HG03135 (cell line): ENCODE data around the gene MTMR1.

Experiments
- ATAC-seq: cut with Tn5 transposase; IDR thresholded peaks from one replicate; pipeline ENCODE4 v1.9.1; 2021; ENCODE audit warnings: mild to moderate bottlenecking, moderate library complexity; ENCODE audit not compliant: unreplicated experiment

MTMR1 gene

DNA sequence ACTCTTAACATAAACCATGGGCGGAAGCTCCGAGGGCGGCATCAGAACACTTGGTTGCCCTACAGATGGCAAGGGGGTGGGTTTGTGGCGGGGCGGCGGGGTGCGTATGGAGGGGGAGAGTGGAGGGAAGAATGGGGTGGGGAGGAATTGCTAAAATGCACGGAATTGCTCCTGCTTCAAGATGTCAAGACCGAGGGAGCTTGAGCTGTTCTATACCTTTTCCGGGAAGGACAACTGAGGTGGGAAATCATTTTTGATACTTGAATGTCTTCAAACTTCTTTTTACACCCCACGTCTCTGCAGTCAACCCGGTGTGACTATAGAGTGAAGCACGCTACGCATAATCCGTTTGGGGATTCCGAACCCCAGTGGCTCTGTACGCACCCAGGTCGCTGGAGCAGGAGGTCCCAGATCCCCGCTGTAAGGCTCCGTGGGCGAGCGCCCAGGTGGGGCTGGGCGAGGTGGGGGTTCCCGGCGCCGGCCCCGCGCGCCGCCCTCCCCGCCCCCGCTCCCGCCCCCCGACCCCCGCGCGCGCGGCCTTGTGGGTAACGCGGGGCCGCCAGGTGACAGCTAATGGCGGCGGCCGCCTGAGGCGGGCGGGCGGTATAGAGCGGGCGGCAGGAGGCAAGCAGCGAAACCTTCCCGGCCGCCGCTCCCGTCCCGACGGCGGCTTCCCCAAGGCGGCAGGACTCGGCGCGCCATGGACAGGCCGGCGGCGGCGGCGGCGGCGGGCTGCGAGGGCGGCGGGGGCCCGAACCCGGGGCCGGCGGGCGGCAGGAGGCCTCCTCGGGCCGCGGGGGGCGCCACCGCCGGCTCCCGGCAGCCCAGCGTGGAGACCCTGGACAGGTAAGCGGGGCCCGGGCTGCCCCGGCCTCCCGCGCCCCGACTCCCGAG, at the start of gene MTMR1:
Gene MTMR1, plus strand, starts transcription at position 566 of the 894 bp plus-strand sequence. Its CDS starts 135 bp downstream, at position 701.
- ATAC-seq: peak; percentile 47

DNA sequence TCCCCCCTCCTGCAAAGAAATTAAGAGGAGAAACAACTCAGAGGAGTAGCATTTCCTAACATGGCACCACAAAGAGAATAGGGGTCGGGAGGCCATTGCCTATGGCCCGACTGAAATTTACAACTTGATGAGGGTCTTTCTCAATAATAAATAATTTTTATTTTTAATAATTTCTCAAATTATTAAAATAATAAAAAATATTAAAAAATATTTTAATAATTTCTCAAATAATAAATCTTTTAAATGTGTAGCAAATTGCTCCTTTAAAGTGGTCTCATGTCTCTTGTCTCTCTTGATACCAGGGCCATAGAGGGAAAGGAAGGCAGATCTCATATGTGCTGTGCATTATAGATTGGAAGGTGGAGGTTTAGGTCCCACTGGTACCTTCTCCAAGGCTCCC, 49.2 kb upstream of the MTMR1 start:
- no peak for ATAC-seq

DNA sequence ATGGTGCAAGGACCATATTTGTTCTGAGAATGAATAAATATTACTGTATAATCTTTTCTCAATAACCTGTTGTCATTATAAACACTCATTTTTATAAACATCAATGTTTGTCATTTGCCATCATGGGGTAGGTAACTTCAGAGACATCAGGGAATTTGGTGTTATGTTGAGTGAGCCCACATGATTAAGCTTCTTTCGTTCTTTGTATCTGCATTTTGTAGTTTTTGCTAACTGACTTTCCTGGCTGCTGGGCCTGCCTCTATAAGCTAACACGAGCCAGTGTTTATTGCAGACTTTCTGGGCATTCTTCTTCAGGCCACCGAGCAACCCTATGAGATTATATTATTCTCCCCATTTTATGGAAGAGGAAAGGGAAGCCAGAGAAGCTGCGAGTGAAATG, 48.8 kb upstream of the MTMR1 start:
- ATAC-seq: no peak

DNA sequence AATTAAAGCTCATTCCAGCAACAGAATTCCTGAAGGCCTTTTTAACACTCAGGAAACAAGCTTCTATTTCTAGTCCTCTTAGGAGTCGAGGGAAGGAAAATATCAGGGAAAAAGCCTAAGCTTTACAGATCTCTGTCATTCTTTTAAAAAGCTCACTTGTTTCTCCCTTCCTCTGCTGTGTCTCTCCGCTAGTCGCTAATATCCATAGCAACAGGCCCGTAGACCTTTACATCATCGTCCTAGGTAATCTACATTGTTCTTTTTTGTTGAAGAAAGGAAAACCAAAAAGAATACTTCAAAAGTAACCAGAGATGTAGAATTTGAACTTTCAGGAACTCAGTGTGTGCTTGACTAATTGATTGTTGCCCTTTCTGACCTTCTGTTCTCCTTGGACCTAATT, 45.9 kb upstream of the MTMR1 start:
- no peak for ATAC-seq

DNA sequence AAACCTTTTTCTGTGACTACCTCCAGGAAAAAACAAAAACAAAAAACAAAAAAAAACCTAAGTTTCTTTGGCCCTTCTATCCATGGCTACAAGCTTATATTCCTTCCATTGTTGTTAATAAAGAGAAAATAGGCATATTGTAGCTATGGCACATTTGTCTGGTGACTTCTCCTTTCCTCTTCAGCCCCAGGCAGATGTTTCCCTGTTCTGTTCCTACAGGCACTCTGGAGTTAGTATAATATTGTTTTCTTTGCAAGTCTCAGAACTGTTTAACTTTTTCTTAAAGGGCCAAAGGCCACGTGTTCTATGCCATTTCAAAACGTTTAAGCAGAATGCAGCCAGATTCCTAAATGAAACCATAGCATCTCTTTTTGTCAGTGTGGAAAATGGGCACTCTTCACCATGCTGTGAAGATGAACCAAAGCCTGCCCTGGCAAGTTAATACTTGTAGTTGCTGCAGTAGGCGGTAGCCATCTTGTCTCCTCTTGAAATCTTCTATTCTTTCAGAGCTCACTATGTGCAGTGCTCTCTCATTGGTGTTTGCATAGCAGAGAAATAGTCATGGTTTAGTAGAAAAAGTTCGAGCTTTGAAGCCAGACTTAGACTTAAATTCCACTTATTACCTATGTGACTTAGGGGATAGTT, 44.8 kb upstream of the MTMR1 start:
- ATAC-seq: no peak

DNA sequence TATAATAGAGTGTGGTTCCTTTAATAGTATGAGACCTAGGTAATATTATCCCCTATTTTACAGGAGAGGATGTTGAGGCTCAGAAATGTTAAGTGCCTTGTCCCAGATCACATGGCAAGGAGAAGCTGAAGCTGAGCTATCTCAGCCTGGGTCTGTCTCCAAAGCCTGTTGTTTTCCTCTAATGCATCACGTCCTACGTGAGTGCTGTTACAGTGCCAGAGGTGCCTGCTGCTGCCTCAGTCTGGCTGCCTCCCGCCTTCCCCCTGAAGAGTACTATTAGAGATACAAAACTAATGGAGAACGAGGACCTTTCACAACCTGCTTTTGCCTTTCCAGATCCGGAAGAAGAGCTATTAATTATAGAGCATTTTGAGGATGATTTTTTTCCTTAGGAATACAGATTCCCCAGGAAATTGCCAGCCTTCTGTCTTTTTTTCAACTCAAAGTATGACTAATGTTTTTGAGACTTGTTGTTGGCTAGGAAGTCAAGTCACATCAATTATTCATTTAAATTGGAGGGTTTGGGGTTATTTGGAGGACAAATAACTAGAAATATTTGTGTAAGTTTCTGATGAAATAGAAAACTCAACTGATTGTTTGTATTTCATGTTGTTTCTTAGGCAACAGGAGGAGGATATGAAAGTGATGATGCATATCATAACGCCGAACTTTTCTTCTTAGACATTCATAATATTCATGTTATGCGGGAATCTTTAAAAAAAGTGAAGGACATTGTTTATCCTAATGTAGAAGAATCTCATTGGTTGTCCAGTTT, 43.9 kb upstream of the MTMR1 start:
- ATAC-seq: no peak

DNA sequence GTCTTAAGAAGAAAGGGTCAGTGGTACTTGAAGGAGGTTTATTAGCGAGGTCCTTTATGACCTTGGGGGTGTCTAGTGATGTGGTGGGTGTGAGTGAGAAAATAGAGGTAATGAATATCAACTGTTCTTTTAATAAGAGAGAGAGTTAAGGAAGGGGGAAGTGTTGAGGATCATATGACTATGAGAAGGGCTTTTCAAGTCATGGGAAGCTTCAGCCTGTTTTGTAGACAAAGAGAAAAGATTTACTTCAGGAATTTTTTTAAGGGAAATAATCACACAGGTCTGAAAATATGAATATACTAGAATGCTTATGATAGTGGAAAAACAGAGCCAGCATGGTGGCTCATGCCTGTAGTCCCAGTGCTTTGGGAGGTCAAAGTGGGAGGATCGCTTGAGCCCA, 41.3 kb upstream of the MTMR1 start:
- no peak for ATAC-seq

DNA sequence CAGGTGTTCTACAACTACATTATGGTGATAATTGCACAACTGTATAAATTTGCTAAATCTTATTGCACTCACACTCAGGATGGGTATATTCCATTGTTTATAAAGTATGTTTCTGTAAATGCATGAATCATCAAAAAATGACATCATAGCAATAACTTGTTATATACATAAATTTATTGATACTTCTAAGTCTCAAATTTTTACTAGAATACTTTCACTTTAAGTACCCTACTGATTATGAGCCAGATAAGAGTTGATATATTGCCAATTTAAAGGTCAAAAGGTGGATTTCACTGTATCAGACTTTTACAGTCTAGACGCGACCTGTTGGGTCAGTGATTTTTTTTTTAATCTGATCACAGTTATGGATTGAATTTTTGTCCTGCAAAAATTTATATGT, 37.4 kb upstream of the MTMR1 start:
- ATAC-seq: no peak

DNA sequence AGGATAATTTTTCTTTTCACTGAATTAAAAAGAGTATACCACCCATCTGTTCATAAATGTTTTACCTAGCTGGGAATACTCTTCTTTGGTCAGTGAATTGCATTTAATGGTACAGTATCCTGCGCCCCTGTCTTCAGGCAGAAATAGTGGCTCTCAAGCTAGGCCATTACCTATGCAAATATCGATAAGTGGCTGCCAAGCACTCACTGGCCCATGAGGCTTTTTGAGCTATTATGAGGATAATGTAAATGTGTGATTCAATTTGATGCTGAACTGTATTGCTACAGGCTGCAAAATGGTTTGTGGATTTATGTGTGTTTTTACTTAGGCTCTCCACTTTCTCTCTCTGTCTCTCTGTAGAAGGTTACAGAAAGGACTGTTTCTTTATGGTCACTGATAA, 30.1 kb upstream of the MTMR1 start:
- ATAC-seq: no peak

DNA sequence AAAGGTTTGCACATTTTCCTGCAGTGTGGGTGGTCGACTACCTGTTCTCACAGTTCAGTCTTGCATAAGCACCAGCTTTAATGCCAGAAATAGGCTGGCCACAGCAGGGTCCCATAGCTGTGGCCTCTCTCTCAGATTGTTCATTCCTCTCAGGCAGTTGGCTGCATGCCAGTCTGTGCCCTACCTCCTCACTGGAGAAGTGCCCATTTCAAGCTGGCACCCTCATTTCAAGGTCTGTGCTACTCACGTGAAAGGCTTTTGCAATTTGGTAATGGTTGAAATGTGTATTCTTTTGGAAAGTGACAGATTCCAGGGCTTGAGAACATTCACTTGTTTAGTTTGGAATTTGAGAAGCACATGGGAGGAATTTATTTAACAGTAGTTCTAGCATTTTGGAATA, 28.9 kb upstream of the MTMR1 start:
- ATAC-seq: no peak

DNA sequence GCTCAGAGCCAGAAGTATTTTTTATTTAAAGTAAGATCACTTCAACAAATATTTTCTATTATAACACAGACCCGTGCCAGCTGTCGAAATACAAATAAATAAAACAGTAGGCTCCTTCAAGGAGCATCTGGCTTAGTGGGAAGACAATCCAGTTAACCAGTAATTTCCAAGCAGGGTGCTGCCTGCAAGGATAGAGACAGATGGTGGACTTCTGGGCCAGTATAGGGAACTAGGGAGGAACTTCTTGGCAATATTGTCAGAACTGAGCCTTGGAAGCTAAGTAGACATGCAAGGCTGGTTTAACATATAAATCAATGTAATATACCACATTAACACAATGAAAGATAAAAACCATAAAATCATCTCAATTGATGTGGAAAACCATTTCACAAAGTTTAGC, 17.0 kb upstream of the MTMR1 start:
- no peak for ATAC-seq

DNA sequence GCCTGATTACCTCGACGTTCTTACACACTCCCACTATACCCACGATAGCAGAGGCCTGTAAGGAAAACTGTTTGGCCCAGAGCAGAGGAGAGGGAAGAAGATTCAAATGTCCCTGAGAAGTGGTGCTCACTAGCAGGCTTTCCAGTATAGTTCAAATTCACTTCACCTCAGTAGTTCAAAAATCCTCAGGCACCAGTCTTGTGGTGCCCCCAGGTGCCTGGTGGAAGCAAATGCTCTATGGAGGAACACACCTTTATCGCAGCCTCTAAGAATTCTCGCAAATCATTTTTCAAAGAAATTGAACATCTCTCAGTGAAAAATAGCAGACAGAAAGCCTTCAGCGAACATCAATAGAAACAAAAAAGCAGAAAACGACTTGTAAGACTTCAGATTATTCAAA, 12.2 kb upstream of the MTMR1 start:
- ATAC-seq: no peak

DNA sequence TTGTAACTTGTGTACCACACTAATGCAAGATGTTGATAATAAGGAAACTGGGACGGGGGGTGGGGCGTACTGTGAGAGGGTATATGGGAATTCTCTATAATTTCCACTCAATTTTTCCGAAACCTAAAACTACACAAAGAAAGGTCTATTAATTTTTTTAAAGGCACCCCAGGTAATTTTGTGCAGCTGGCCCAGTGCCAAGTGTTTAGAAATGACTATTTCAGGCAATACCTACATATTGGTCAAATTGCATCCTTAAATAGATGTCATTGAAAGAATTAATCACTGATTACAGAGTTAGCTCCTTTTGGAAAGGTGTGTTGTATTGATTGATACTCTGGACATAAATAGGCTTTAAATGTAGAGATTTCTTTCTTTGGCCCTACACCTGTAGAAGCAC, 10.1 kb upstream of the MTMR1 start:
- no peak for ATAC-seq

DNA sequence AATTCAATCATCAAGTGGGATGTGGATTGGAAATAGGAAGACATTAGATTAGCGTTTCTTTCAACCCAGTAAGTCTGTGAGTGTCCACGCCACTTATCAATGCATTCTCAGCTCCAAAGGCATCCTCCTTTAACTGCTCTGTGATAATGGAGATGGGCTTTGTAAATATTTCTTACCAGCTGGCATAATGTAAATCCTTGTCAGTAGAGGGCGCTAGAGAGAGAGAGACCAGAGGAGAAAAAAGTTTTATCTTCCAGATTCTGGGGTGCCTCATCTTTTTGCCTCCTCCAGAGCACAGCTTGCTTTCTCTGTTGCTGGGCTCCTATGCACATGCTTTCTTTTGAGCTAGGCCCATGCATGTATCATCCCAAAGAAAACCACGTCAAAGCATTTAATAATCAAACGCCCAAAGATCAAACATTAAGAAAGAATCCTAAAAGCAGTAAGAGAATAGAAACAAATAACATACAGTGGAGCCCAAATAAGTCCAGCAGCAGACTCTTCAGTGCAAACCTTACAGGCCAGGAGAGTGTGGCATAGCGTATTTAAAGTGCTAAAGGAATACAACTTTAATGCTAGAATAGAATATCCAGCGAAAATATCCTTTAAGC, 9.6 kb upstream of the MTMR1 start:
- ATAC-seq: no peak

DNA sequence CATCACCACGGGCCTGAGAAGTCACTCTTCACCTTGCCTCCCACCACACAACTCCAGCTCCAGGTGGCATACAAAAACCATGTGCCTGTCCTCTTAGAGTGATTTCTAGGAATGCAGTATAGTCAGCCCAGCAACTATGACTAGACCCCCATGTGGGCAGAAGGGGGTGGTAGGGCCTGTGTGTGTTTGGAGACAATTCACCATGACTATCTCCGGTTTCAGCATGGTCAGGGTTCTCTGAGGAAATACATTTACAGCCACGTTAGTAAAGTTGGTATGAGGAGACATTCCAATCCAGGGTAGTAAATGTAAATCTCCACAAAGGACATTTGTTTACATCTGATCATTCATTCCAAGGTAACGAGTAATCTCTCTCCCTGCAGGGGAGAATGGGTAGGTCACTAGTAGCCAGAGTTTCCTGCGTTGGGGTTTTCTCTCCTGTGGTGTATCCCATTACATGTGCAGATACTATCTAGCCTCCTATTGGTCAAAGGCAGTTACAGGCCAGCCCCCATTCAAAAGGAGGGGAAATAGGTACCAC, 4.2 kb upstream of the MTMR1 start:
- no peak for ATAC-seq

DNA sequence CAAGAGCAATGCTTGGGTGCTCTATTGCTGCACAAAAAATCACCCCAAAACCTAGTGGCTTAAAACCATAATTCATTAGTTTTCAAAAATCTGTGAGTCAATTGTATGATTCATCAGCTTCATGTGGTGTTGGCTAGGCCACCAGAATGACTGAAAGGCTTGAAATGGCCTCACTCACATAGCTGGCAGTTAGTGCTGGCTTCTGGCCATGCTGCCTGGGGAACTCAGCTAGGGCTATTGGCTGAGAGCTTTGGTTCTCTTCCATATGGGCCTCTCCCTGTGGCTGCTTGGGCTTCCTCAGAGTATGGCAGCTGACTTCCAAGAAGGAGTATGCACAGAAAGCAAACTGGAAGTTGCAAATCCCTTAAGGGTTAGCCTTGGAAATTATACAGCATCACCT, 3.1 kb upstream of the MTMR1 start:
- no peak for ATAC-seq

DNA sequence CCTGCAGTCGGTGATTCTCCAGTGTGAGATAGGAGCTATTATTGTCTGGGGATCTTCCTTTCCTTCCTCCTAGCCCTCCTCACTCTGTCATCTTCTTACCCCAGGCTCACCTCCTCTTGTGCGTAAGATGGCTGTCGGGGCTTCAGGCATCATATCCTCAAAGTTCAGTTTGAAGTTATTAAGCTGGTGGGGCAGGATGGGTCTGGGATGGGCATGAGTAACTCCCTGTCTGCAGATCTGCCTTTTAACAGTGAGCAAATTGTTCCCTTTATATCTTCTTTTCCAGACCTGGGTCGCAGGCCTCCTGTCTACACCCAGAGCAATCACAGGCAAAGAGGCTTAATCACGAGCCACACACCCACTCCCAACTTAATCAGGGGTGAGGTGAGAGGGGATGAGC, 900 bp upstream of the MTMR1 start:
- no peak for ATAC-seq

DNA sequence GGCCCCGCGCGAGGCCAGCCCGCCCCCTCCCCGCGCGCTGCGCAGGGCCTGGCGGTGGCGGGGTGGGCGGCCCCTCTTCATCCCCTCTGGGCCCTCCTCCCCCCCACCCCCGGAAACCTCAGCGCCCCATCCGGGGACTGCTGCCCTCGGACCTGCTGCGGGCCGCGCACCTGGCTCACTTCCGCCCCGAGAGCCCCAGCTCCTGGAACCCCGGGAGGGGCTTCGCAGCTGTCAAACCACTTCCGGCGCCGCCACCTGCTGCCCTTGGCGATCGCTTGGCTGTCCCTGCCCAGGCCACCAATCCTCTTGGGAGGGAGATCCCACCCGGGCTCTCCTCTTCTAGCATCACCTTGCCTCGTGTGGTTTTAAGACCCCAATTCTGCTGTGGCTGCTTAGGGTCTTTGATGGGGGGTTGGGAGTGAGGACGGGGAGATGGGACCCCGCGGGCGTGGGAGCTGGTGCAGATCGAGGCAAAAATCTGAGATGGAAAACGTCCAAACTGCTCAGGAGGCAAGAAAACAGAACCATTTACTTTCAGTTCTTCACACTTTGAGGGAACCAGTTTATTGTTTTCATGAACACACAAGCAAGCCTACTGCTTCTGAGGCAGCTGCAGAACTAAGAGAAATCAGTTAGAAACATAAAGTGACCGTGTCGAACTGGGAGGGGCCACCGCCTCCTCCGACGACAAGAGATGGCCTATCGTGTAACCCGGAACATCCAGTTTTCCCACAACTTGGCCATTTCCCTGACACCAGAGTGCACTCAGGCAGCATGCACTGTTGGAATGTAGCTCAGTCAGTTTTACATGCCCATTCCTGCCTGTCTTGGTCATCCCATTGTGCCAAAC, 754 bp downstream of the MTMR1 start:
- ATAC-seq: peak; percentile 71

DNA sequence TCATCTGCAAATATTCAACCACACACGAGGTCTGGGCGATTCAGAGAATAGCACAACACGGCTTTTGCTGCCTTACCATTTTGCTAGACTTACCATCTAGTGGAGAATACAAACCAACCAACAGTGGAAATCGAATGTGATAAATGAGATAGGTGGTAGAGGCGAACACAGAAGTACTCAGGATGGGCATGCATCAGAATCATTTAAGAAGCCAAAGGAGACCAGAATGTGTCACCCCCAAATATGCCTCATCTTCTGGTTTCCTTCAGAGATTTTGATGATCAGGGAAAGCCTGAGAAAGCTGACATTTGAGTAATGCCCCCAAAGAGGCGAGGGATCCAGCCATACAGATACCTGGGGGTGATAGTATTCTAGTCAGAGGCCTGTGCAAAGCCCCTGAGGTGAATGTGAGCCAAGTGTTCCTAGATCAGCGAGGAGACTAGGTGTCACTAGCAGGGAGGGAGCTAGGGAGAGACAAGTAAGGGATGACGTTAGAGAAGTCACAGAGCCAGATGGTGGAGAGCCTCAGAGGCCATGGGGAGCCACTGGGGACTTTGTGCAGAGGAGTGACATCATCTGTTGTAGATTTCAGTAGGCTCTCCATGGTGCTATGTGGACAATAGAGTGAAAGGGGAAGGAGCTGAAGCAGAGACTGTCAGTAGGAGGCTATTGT, 1.7 kb downstream of the MTMR1 start:
- ATAC-seq: no peak

DNA sequence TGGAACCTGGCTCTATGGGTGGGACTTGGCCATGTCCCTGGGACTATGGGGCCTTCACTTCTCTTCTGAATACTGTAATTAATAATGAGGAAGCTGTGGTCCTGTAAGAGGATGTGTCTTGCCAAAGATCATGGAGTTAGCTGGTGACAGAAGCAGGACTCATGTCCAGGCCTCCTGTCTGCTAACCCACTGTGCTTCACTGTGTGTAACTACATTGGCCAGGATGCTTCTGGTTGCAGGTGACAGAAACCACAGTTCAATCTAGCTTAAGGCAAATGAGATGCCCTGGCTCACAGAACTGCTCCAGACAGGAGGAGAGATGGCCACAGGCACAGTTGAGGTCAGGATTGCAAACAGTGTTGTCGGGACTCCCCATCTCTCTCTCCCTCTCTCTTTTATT, 3.1 kb downstream of the MTMR1 start:
- no peak for ATAC-seq
